ENCODE results near the gene MCM3.

DNA sequence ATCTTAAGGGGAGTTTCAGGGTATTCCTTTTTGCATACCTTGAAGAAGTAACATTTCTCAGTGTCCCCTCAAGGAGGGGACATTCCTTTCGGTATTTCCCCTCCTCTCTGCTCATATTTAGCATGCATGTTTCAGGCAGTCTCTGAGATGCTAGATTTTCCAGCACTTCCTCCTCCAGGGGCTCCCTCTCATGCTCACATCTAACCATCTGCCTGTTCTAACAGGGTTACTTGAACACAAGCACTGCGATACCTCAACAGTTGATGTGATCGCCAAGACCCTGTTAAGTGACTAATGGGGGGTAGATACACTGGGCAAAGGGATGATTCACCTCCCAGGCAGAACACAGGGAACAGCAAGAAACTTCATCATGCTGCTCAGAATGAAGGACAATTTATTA, 12.9 kb upstream of the MCM3 start:
- TF ChIP-seq, protein P1, sequence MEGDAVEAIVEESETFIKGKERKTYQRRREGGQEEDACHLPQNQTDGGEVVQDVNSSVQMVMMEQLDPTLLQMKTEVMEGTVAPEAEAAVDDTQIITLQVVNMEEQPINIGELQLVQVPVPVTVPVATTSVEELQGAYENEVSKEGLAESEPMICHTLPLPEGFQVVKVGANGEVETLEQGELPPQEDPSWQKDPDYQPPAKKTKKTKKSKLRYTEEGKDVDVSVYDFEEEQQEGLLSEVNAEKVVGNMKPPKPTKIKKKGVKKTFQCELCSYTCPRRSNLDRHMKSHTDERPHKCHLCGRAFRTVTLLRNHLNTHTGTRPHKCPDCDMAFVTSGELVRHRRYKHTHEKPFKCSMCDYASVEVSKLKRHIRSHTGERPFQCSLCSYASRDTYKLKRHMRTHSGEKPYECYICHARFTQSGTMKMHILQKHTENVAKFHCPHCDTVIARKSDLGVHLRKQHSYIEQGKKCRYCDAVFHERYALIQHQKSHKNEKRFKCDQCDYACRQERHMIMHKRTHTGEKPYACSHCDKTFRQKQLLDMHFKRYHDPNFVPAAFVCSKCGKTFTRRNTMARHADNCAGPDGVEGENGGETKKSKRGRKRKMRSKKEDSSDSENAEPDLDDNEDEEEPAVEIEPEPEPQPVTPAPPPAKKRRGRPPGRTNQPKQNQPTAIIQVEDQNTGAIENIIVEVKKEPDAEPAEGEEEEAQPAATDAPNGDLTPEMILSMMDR (IDR thresholded peaks at IDR 0.05): no peak
- TF ChIP-seq POLR2A (IDR thresholded peaks at IDR 0.05): no peak
